H54 (cell line): ENCODE results near the gene VIPAS39.

Source experiments
- DNase-seq: peaks from one replicate; pipeline ENCODE4 v3.0.0; 2011; ENCODE audit warnings: low spot score, mixed read lengths; ENCODE audit not compliant: insufficient read length
- FAIRE-seq: peaks from 3 replicates; lab custom pipeline; 2011; peaks lifted over from hg19 to GRCh38; lab: Jason Lieb, UNC
- POLR2A ChIP-seq: IDR thresholded peaks from 2 replicates; pipeline ENCODE4 v1.6.1; 2011; ENCODE audit warnings: low read depth, mild to moderate bottlenecking, low read length

The VIPAS39 gene

DNA sequence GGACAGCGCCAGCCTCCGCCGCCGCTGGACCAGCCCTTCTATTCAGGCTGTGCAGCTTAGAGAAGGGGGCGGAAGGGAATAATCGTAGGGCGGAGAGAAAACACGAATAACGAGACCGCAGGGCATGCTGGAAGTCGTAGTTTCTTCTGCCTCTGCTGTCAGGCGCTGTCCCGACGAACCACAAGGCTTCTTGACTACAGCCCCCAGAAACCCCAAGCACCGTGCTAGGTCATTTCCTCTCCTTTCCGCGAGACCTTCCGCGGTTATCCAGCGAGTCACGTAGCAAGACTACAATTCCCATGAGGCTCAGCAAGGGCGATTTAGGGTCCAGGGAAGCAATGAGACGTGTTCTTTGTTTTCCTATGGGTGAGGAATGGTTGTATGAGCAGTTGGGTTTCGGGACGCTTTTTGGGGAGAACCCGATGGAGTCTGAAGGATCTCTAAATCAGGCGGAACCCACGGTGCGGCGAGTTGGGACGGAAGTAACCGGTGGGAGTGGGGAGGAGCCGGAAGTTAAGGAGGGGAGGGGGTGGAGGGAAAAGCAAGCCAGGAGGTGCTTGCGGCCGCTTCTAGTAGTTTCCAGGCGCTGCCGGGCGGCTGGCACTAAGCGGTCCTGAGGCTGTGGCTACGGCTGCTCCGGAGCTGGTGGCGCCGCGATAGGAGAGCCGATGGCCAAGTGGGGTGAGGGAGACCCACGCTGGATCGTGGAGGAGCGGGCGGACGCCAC is at the start of gene VIPAS39, which contains the start of gene AHSA1:
Gene VIPAS39 (minus strand): TSS at position 80 of the 727 bp plus-strand sequence. CDS start 3,499 bp downstream, outside the sequence.
Gene AHSA1 (plus strand): TSS at position 572 of the 727 bp plus-strand sequence. CDS start 97 bp downstream, at position 669.
- TF ChIP-seq POLR2A, result peak; percentile 87
- DNase-seq (peak; percentile 59), FAIRE-seq (peak; percentile 99)

DNA sequence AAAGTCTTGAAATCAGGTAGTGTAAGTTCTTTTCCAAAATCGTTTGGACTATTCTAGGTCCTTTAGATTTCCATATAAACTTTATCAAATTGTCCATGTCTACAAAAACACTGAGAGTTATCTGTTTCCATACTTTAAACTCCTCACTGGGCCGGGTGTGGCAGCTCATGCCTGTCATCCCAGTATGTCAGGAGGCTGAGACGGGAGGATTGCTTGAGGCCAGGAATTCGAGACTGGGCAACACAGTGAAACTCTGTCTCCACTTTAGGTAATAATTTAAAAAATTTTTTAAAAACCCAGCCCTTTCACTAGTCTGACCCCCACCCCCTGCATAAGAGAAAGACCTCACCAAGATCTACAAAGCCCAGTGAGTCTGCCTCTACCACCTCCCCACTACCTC is 47.6 kb upstream of the VIPAS39 start:
- DNase-seq (no peak), FAIRE-seq (no peak)
- no peak for TF ChIP-seq POLR2A

DNA sequence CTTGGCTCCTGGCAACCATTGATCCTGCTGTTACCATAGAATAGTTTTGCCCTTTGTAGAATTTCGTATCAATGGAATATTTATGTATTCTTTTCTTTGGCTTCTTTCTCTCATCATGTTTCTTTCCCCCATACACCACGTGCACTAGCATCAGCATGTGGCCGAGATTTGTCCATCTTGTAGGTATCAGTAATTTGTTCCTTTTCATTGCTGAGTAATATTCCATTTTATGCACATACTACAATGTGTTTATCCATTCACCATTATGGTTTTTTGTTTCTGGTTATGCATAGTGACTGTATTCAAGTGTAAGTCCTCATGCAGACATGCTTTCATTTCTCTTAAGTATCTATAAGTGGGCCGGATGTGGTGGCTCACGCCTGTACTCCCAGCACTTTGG is 45.7 kb upstream of the VIPAS39 start:
- no peak for TF ChIP-seq POLR2A
- no peak for FAIRE-seq
- no peak for DNase-seq

DNA sequence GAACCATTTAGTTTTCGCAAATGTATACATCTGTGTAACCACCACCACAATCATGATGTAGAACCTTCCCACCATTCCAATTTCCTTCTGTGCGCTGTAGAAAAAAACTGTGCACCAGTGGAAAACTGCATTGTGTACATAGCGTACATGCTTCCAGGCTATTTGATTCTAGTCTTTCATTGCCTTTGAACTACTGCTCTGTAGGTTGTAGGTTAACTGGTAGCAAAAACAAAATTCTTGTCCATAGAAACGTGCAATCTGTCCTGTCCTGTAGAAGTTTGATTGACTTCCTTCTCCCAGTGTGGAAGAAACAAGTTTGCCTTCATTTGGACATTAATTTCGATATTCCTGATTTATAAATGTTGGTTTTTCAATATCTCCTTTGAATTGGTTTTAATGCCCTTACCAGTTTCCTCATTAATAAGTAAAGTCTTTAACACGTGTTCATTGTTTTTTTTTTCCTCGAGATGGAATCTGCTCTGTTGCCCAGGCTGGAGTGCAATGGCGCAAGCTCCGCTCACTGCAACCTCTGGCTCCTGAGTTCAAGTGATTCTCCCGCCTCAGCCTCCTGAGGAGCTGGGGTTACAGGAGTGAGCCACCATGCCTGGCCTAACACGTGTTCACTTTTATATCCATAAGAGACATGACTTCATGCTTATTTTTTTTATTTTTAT is 44.8 kb upstream of the VIPAS39 start:
- no peak for TF ChIP-seq POLR2A
- FAIRE-seq, result no peak
- DNase-seq, result no peak

DNA sequence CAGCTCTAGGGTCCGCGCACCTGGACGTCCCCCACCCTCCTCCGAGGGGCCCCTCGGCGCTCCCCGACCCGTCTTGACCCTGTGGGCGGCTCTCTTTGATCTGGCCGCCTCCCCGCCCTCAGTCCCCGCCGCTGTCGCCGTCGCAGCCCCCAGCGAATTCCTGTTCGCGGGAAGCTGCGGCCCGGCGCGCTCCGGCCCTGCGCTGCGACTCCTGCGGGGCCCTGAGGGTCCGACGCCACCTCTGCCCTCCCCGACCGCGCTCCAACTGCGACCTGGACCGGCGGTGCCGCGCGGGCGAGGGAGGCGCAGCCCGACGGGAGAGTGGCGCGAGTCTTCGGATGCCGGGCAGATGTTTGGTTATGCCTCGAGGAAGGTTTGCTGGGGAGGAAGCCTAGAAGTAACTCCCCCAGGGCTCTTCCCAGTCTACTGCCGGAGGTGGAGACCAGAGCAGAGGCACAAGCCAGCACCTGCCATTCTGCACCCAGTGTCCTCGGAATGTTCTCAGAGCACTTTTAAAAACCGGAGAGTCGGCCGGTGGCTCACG is 41.7 kb upstream of the VIPAS39 start:
- no peak for TF ChIP-seq POLR2A
- no peak for FAIRE-seq
- no peak for DNase-seq

DNA sequence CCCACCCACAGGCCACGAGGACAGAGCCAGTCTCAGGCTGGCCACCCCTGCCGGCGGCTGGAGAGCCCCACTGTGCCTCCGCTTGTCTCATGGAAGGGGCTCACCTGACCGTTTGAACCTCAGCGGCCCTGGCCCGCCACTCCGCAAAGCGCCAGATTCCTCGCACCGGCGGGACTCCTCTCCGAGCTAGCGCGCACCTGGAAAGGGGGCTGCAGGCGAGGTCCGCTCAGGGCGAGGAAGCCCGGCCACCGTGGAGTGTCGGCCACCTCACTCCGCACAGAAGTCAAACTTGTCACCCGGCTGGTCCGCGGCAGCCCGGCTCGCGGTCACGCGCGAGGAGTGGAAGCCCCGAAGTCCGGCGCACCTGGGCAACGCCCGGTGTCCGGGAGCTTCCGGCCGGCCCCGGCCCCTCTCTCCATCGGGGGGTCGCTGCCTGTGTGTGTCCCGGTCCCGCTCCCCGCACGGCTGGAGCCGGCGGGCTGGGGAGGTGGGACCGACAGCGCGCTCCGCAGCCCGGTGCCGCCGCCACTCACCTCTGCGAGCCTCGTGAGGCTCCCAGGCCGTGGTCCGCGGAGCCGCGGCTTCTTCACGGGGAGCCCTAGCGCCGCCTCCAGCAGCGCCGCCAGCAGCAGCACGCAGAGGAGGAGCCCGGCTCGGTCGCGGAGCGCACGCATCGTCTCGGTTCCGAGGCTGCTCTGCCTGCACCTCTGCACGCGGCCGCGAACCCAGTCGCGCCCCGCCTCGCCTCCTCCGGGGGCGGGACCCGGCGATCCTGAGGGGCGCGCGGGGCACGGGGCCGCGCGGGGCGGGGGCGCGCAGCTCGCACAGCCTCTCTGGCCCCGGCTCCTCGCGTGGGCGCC is 40.9 kb upstream of the VIPAS39 start, which contains the start of gene ISM2:
Gene ISM2 (minus strand): TSS at position 697 of the 860 bp plus-strand sequence. CDS start 23 bp downstream, at position 674.
- DNase-seq (no peak), FAIRE-seq (no peak)
- no peak for TF ChIP-seq POLR2A

DNA sequence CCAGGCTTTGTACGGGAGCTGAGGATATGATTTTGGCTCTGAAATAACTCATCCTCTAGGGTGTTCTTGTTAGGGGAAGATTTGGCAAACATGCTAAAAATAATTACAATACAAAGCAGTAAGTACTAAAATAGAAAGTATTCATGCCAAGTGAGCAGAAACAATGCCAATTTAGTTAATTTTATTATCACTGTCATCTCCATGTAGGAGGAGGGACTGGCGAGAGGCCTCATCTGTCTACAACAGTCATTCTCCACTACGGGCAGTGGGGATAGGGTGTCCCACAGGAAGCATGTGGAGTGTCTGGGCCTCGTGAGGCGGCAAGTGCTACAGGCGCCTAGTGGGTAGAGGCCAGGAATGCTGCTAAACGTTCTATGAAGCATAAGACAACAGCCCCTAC is 37.9 kb upstream of the VIPAS39 start:
- FAIRE-seq (no peak), DNase-seq (no peak)
- TF ChIP-seq POLR2A, result no peak

DNA sequence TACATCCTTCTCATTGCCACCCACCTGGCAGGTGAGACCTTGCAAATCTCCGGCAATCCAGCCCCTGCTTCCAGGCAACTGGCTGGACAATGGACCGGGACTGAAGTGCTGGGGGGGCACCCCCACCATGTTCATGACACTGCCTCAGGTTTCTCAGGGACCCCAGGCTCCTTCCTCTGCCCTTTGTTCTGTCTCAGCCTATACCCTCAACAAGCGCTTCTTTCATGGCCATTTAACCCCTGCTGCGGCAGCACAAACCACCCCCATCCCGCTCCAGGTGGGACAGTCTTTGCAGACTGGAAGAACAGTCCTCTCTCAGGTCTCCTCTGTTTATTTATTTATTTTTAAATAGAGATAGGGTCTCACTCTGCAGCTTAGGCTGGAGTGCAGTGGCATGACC is 33.7 kb upstream of the VIPAS39 start:
- no peak for TF ChIP-seq POLR2A
- DNase-seq, result no peak
- FAIRE-seq, result no peak

DNA sequence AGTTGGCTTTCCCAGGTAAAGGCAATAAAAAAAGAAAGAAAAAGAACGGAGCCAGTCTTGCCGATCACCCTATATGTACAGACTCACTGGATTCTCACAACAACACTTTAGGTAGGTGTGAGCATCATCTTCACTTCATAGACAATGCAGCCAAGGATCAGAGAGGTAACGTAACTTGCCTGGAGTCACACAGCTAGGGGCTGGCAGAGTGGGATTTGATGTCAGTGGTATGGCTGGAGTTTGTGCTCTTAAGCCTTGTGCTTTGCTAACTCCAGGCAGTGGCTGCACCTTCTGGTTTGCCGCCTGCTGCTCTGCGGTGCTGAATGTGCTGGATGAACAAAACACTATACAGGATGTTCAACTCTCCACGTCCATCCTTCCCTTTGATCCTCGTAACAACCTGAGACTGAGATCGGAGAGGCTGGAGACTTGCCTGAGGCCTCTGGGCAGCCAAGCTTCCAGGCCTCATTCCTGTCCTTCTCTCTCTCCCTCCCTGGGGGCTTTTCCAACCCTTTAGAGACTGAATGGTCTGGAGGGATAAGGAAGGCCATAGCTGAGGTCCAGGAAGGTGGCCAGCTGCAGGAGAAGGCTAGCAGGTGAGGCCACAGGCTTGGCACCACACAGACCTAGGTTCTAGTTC is 33.1 kb upstream of the VIPAS39 start:
- DNase-seq, result no peak
- no peak for TF ChIP-seq POLR2A
- no peak for FAIRE-seq

DNA sequence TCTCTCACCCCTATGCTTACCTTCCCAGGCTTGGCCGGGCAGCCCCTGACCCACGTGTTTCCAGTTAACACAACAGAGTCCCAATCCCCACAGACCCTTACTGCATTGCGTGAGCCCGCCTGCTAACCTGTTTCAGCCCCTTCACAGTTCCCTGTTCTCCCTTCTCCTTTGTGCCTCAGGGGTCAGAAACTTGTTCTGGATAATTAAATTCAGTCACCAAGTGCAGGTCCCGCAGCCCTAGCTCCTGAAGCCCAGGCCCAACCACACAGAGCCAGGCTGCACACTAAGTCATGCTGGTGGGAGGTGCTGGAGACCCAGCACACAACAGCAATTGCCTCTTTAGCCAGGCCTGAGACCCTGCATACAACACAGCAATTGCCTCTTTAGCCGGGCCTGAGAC is 31.6 kb upstream of the VIPAS39 start:
- TF ChIP-seq POLR2A, result no peak
- no peak for FAIRE-seq
- no peak for DNase-seq

DNA sequence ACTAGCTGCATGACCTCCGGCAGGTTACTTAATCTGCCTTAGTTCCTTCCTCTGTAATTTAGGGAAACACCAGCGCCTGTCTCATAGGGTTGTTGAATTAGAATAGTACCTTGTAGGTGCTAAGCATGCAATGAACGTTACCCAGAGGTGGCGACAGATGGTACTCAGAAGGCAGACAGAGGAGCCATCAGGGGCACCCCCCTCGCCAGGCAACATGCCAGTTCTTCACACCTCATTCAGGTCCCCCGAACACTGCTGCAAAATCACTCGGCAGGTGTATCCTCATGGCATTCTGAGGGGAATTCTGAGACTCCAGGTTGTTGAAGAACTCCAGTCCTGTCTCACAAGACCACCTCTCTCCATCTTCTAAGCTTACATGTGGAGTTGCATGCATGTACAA is 31.2 kb upstream of the VIPAS39 start:
- FAIRE-seq (no peak), DNase-seq (no peak)
- no peak for TF ChIP-seq POLR2A

DNA sequence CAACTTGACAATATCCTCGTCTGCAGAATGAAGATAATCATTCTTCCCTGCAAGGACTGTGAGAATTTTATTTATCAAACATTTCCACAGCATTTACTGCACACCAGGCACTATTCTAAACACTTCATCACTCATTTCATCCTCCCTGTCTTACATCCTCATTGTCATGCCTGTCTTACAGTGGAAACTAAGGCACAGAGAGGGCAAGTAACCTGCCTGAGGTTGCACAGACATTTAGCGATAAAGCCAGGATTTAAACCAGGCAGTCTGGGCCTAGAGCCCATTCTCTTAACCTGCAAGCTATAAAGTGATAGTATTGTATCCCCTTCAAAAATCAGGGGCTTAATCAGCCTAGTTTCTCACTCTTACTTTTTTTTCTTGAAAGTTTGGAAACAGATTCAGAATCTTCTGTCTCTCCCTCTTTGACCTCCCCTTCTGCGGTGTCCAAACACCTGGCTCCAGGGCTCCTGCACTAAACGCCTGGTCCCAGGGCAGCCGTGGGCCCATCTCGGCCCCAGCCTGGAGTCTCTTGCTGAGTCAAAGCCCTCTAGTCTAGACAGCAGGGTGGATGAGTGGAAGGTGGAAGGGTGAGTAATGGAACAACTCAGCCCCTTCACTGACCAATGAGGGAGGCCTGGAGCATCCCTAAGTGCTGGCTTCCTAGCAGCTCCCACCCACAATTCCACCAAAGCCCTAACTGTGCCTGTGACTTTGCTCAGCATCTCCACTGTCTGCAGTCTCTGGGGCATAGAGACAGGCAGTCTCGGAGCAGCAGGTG is 28.7 kb upstream of the VIPAS39 start:
- DNase-seq (peak; percentile 90), FAIRE-seq (peak; percentile 41)
- no peak for TF ChIP-seq POLR2A
